K562 (cell line): ENCODE data around the gene BIRC6.

Experiments
- BHLHE40 ChIP-seq: IDR thresholded peaks from 2 replicates; pipeline ENCODE4 v1.6.1; 2011; ENCODE audit warnings: low read length, improper control_type of control experiment
- EZH2 ChIP-seq: IDR thresholded peaks from 2 replicates; pipeline ENCODE4 v1.6.1; 2012; ENCODE audit warnings: low read depth, mild to moderate bottlenecking, inconsistent platforms, low read length, borderline replicate concordance
- MIER1 ChIP-seq: fragments of 450-650 bp; IDR thresholded peaks from 2 replicates; pipeline ENCODE4 v1.6.1; 2016; ENCODE audit warnings: antibody characterized with exemption, mild to moderate bottlenecking, low read depth
- POLR2AphosphoS5 ChIP-seq: IDR thresholded peaks from 2 replicates; pipeline ENCODE4 v1.6.1; 2011; ENCODE audit warnings: mild to moderate bottlenecking, low read depth, low read length, moderate library complexity; ENCODE audit not compliant: control insufficient read depth, insufficient read depth
- RCOR1 ChIP-seq, 2 experiments: IDR thresholded peaks; 2 replicates each; pipeline ENCODE4 v1.6.1; 2012; ENCODE audit warnings: low read depth in 2 of 2, low read length in 2 of 2, borderline replicate concordance in 1 of 2, improper control_type of control experiment in 1 of 2
- TAF7 ChIP-seq: fragments of 450-650 bp; IDR thresholded peaks from 2 replicates; pipeline ENCODE4 v1.6.1; 2016; ENCODE audit warnings: missing genetic modification characterization, missing compliant biosample characterization
- TF ChIP-seq, protein P1 (sequence below): sonication (generic); formaldehyde crosslinking; IDR thresholded peaks from 2 replicates; pipeline ENCODE4 v1.8.0; 2022; ENCODE audit warnings: missing genetic modification reagents, mild to moderate bottlenecking, moderate library complexity, borderline replicate concordance

DNA sequence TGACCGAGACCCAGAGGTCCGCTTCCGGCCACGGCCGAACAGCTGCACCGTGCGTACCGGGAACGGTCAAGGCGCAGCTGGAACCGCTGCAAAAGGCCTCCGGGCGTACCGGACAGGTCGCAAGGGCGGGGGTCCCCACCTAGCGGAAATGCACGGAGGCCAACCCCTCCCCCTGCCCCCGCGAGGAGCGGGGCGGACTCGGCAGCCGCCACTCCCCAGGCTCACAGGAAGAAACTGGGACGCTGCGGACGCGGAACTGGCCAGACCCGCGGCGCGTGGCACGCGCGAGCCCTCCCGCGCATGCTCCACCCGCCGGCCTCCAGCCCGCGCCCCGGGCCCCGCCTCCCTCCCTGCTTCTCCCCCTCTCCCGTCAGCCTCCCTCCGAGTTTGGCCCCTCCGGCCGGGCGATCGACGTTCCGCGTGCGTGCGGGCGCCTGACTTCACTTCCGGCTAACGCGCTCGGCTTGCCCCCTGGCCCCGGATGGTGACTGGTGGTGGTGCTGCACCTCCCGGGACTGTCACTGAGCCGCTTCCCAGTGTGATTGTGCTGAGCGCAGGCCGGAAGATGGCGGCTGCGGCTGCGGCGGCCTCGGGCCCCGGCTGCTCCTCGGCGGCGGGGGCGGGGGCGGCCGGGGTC lies at the start of gene BIRC6:
- peak; percentile 32; the same call in 1 of the 2 replicates for TF ChIP-seq TAF7 (tag)
- TF ChIP-seq EZH2 = no peak
- TF ChIP-seq POLR2AphosphoS5 = peak; percentile 78
- TF ChIP-seq, protein P1, sequence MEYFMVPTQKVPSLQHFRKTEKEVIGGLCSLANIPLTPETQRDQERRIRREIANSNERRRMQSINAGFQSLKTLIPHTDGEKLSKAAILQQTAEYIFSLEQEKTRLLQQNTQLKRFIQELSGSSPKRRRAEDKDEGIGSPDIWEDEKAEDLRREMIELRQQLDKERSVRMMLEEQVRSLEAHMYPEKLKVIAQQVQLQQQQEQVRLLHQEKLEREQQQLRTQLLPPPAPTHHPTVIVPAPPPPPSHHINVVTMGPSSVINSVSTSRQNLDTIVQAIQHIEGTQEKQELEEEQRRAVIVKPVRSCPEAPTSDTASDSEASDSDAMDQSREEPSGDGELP (CRISPR knock-in tag) = peak; percentile 98
- peak; percentile 91 for TF ChIP-seq BHLHE40
- TF ChIP-seq RCOR1 (IDR thresholded peaks at IDR 0.05; ENCODE audit: borderline replicate concordance in 1 of 2, low read depth in 2 of 2, low read length in 2 of 2) = peak in 1 of 2 experiments; percentile 62; a peak in 2 of 4 replicates
- TF ChIP-seq MIER1 = no peak
